Fibroblast of villous mesenchyme (primary cell): Measurements from ENCODE around the gene ANKDD1A. TPM values are rescaled to one million over a fixed set of nuclear protein-coding genes. Genes with fewer than 3 reads are reported as not detected.

Experiments used
- DNase-seq: peaks from one replicate; pipeline ENCODE4 v3.0.0-alpha.2; 2010; ENCODE audit warnings: low read depth
- H3K4me3 ChIP-seq: 2 replicates; pipeline ENCODE4 v1.5.1; 2011; ENCODE audit warnings: low read depth, mild to moderate bottlenecking, low read length
- CTCF ChIP-seq: IDR thresholded peaks from 2 replicates; pipeline ENCODE4 v1.5.1; 2012; ENCODE audit warnings: low read depth, mild to moderate bottlenecking, low read length; ENCODE audit not compliant: insufficient read depth
- total RNA-seq: library from RNA; depleted of rRNA; stranded (reverse); fragments of >200 nt; gene quantifications from 2 replicates; pipeline ENCODE4 v1.2.3, GENCODE V29; 2012

ANKDD1A gene
- total RNA-seq, 1 donor = 3.9 TPM

- no peak for TF ChIP-seq CTCF
- DNase-seq = peak; percentile 23
- no peak overlapping the region for H3K4me3 ChIP-seq
Observed at GRCh38 chr15:64902863-64903262, 8.8 kb upstream of the ANKDD1A start.

GRCh38 chr15:64903326-64903950 is 8.3 kb upstream of the ANKDD1A start:
- TF ChIP-seq CTCF = no peak
- no peak overlapping the region for H3K4me3 ChIP-seq
- peak; percentile 52 for DNase-seq

- DNase-seq = no peak
- H3K4me3 ChIP-seq = no peak overlapping the region
- no peak for TF ChIP-seq CTCF
Observed at GRCh38 chr15:64904189-64904588, 7.5 kb upstream of the ANKDD1A start.

- peak overlapping the region; percentile 28 for H3K4me3 ChIP-seq
- peak; percentile 96 for TF ChIP-seq CTCF
- peak; percentile 72 for DNase-seq
Observed at GRCh38 chr15:64905119-64905831, 6.4 kb upstream of the ANKDD1A start.

GRCh38 chr15:64905941-64906340 is 5.8 kb upstream of the ANKDD1A start:
- DNase-seq = no peak
- no peak for TF ChIP-seq CTCF
- no peak overlapping the region for H3K4me3 ChIP-seq

GRCh38 chr15:64906402-64906801 is 5.3 kb upstream of the ANKDD1A start:
- no peak overlapping the region for H3K4me3 ChIP-seq
- TF ChIP-seq CTCF = no peak
- DNase-seq = no peak
